Adrenal gland (tissue), 12 donors: ENCODE measurements around the gene NR2F1-AS1. TPM values are rescaled to one million over a fixed set of nuclear protein-coding genes. Genes with fewer than 3 reads are reported as not detected.

Source experiments
- DNase-seq, 7 donors: peaks; one replicate each; pipeline ENCODE4 v3.0.0-alpha.2; 2019 to 2020
- H3K27ac ChIP-seq, 5 donors: fragments of 200-600 bp; sonication (generic) in 4 of 5; 1 replicate in 3 of 5; 2 replicates in 2 of 5; pipeline versions ENCODE4 v1.5.1 to v1.8.0; 2016 to 2020; ENCODE audit warnings: mild to moderate bottlenecking in 1 of 5
- H3K27me3 ChIP-seq: fragments of 200-600 bp; 2 replicates; pipeline ENCODE4 v1.8.0; 2021
- H3K36me3 ChIP-seq, 2 donors: fragments of 200-600 bp; replicated peaks in 1 of 2; 1 replicate in 1 of 2; 2 replicates in 1 of 2; pipeline versions ENCODE4 v1.5.1 to v1.8.0; 2018 to 2022
- H3K4me1 ChIP-seq, 2 donors: fragments of 200-600 bp; replicated peaks in 1 of 2; 1 replicate in 1 of 2; 2 replicates in 1 of 2; pipeline versions ENCODE4 v1.5.1 to v1.8.0; 2018 to 2021
- H3K4me3 ChIP-seq, 4 donors: fragments of 200-600 bp; sonication (generic) in 3 of 4; one replicate each; pipeline ENCODE4 v1.5.1; 2016 to 2018
- H3K9me3 ChIP-seq, 3 donors: fragments of 200-600 bp; sonication (generic) in 1 of 3; replicated peaks in 1 of 3; 1 replicate in 2 of 3; 2 replicates in 1 of 3; pipeline versions ENCODE4 v1.5.1 to v1.8.0; 2016 to 2021
- POLR2A ChIP-seq, 2 donors: fragments of 450-650 bp; IDR thresholded peaks; one replicate each; pipeline ENCODE4 v1.6.1; 2017; ENCODE audit warnings: antibody characterized with exemption in 2 of 2, mild to moderate bottlenecking in 2 of 2, moderate library complexity in 1 of 2
- WGBS, 4 donors: extraction: QIAGEN DNeasy Blood & Tissue Kit in 2 of 4; methylation state at CpG; one replicate each; pipeline versions ENCODE4 v1.1.5 to v1.1.7; 2013 to 2017; 5-methylcytosine and 5-hydroxymethylcytosine counted together
- intact Hi-C, 2 donors: fragments of 100-400 bp; cut with DNase I; formaldehyde crosslinking; loops; one replicate each; pipeline versions ENCODE4 v1.14.1 to v1.15.0; 2022 to 2023
- polyA plus RNA-seq, 3 donors: library from polyadenylated mRNA; stranded (reverse); fragments of 200-250 nt in 2 of 3; fragments of 350-450 nt in 1 of 3; fragmentation: Illumina TruSeq in 1 of 3; extraction: RNeasy Lipid Tissue Mini Kit (QIAGEN cat#74804) in 1 of 3; gene quantifications; one replicate each; pipeline ENCODE4 v1.2.3, GENCODE V29; 2013 to 2014
- total RNA-seq, 9 donors: library from RNA; depleted of rRNA in 4 of 9; stranded (reverse); fragments of >200 nt in 4 of 9; fragments of 120-200 nt in 1 of 9; fragmentation: NEBNext Ultra II Directional in 1 of 9; extraction: Animal tissue kit (Norgen Biotek cat#: 25700) in 1 of 9; gene quantifications; one replicate each; pipeline versions ENCODE4 v1.1.0 to v1.2.4, GENCODE V29; 2013 to 2023
- TF ChIP-seq, protein P1 (sequence below), 6 experiments: fragments of 450-650 bp in 4 of 6; fragments of 200-600 bp in 2 of 6; sonication (generic) in 1 of 6; IDR thresholded peaks; 1 replicate in 5 of 6; 2 replicates in 1 of 6; pipeline versions ENCODE4 v1.5.1 to v1.8.0; 2016 to 2021; ENCODE audit warnings: antibody characterized with exemption in 6 of 6, mild to moderate bottlenecking in 2 of 6, moderate library complexity in 1 of 6
- donor health status: healthy with polysubstance abuse.
- donor health status: Bipolar disorder and iron deficiency.
- donor health status: DM: yes; HTN: yes; CAD: no.
- donor health status: DM: no; HTN: no; CAD: no.
- donor health status: DM: no; HTN: no; CAD: no.
- donor health status: DM: yes; HTN: yes; CAD: no.

The NR2F1-AS1 gene
- total and polyA plus RNA-seq, 12 donors: 13.2 to 107 (median 29.1) TPM

DNA sequence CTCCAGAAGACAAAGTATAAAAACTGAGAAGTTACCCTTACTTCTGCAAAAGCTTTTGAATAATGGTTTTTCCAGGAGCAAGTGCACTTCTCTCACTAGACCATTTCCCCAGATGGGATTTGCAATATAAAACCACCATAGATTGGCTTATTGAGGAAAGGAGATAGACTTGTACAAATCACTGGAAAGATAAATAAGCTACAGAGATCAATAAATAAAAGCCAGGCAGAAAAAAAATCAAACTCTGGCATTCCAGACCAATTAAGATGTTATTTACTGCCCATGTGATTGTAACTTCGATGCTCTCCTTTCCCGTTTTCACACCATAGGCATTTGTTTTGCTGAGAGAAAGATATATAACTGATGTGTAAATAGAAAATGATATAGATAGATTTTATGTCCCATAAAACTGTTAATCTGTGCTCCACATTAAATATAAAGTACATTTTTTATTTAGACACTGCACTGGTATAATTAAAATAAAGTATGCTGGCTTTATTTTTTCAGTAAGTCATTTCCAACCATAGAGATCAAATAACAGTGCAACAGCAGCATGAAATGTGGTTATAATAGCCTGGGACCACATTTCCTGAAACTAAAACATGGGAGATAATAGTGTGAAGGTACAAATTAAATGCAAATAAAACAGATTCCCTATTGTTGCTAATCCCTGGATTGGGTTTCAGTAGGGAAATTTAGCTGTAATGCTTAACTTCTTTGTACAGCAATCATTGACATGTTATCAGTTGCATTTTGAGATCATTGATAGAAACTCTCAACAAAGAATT is 177.7 kb downstream of the NR2F1-AS1 start:
- intact Hi-C loops: loop anchor here (10.0 kb wide), 1 partner anchor 171 kb away; no protein-coding TSS in a partner anchor
- no peaks in the 10 kb centered on the region for H3K9me3 ChIP-seq
- no peak overlapping the region for H3K27ac ChIP-seq
- H3K4me1 ChIP-seq: peaks cover 6 to 10% of the 10 kb centered on the region in 2 donors
- no peak for DNase-seq
- WGBS, 4 donors: 84 to 91% (median 89%) methylated on average over 2 of the region's 2 CpGs
- H3K36me3 ChIP-seq: no peaks in the 10 kb centered on the region
- no peaks in the 10 kb centered on the region for H3K27me3 ChIP-seq
- H3K4me3 ChIP-seq: no peak overlapping the region
- TF ChIP-seq, protein P1, sequence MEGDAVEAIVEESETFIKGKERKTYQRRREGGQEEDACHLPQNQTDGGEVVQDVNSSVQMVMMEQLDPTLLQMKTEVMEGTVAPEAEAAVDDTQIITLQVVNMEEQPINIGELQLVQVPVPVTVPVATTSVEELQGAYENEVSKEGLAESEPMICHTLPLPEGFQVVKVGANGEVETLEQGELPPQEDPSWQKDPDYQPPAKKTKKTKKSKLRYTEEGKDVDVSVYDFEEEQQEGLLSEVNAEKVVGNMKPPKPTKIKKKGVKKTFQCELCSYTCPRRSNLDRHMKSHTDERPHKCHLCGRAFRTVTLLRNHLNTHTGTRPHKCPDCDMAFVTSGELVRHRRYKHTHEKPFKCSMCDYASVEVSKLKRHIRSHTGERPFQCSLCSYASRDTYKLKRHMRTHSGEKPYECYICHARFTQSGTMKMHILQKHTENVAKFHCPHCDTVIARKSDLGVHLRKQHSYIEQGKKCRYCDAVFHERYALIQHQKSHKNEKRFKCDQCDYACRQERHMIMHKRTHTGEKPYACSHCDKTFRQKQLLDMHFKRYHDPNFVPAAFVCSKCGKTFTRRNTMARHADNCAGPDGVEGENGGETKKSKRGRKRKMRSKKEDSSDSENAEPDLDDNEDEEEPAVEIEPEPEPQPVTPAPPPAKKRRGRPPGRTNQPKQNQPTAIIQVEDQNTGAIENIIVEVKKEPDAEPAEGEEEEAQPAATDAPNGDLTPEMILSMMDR (IDR thresholded peaks at IDR 0.05): no peak
- TF ChIP-seq POLR2A (IDR thresholded peaks at IDR 0.05): no peak

DNA sequence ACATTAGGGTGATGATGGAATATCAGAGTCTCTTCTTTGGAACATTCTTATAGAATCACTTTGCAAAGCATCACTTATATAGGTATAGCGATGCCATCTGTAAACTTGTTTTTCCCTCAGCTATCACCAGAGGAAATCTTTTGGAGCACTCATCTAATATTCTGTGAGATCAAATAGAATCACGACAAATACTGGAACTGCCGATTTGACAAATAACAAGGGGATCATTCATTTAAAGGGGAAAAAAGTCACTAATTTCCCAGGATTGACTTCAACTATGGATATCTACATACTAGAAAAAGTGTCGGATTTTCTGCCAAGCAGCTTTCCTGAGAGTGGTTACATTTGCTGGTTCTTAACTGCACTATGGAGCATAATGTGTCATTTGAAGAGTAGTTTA is 178.6 kb downstream of the NR2F1-AS1 start:
- no peaks in the 10 kb centered on the region for H3K9me3 ChIP-seq
- H3K27me3 ChIP-seq: no peaks in the 10 kb centered on the region
- no peak overlapping the region for H3K27ac ChIP-seq
- intact Hi-C loops: loop anchor here (10.0 kb wide), 1 partner anchor 172 kb away; no protein-coding TSS in a partner anchor
- no peak for DNase-seq
- no peak overlapping the region for H3K4me3 ChIP-seq
- peaks cover 6 to 10% of the 10 kb centered on the region in 2 donors for H3K4me1 ChIP-seq
- no peak for TF ChIP-seq POLR2A (IDR thresholded peaks at IDR 0.05)
- TF ChIP-seq, protein P1 (IDR thresholded peaks at IDR 0.05): no peak
- 86 to 92% (median 90%) methylated on average over 4 of the region's 4 CpGs for WGBS, 4 donors
- H3K36me3 ChIP-seq: no peaks in the 10 kb centered on the region

GRCh38 chr5:93401634-93402213 is 179.3 kb downstream of the NR2F1-AS1 start:
- WGBS, 4 donors: 72 to 87% (median 80%) methylated on average over 3 of the region's 3 CpGs
- no peak for DNase-seq
- intact Hi-C loops: loop anchor here (10.0 kb wide), 1 partner anchor 173 kb away; no protein-coding TSS in a partner anchor
- no peaks in the 10 kb centered on the region for H3K9me3 ChIP-seq
- peaks cover 6 to 10% of the 10 kb centered on the region in 2 donors for H3K4me1 ChIP-seq
- no peak overlapping the region for H3K4me3 ChIP-seq
- no peak overlapping the region for H3K27ac ChIP-seq
- no peaks in the 10 kb centered on the region for H3K36me3 ChIP-seq
- no peak for TF ChIP-seq POLR2A (IDR thresholded peaks at IDR 0.05)
- TF ChIP-seq, protein P1 (IDR thresholded peaks at IDR 0.05): no peak
- H3K27me3 ChIP-seq: no peaks in the 10 kb centered on the region

DNA sequence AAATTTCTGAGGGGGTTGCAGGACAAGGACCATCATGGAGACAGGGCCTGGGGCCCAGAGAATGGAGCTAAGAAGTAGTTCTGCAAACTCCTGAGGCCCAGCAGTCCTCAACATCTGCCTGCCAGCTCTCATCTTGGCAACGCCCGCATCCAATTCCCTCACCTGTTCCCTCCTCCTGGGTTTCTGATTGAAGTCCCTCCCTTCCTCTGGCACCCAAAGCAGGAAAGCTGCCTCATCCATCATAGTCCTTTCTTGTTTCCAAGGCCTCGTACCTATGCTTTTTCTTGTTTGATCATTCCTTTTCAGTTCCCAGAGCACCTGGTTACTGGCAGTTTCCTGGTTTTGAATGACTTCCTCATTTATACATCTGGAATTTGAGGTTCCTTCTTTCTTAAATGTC is 181.3 kb downstream of the NR2F1-AS1 start:
- Histone ChIP-seq H3K27me3 (no peaks in the 10 kb centered on the region), H3K36me3 (no peaks in the 10 kb centered on the region), H3K4me1 (peaks cover 6 to 10% of the 10 kb centered on the region in 2 donors), H3K4me3 (no peak overlapping the region), H3K9me3 (no peaks in the 10 kb centered on the region), H3K27ac (no peak overlapping the region)
- intact Hi-C loops: loop anchor here (10.0 kb wide), 1 partner anchor 175 kb away; no protein-coding TSS in a partner anchor
- no peak for DNase-seq
- 67 to 75% (median 68%) methylated on average over 3 of the region's 3 CpGs for WGBS, 4 donors
- no peak for TF ChIP-seq POLR2A (IDR thresholded peaks at IDR 0.05)
- TF ChIP-seq, protein P1 (IDR thresholded peaks at IDR 0.05): no peak
